A549 (cell line): ENCODE results near the gene TLNRD1.

ENCODE experiments used
- CBX2 ChIP-seq: fragments of 200-600 bp; sonication (generic); IDR thresholded peaks from 2 replicates; pipeline ENCODE4 v1.6.1; 2016; ENCODE audit warnings: low read depth, mild to moderate bottlenecking, borderline replicate concordance
- POLR2A ChIP-seq: IDR thresholded peaks from 2 replicates; pipeline ENCODE4 v1.6.1; 2012; ENCODE audit warnings: mild to moderate bottlenecking, low read length
- TP53 ChIP-seq: fragments of 250-450 bp; sonication (Bioruptor Pico); IDR thresholded peaks from 2 replicates; pipeline ENCODE4 v1.5.0; 2021; ENCODE audit warnings: mild to moderate bottlenecking, moderate library complexity
- TF ChIP-seq, protein P1 (sequence below): fragments of 200-600 bp; sonication (generic); IDR thresholded peaks from 2 replicates; pipeline ENCODE4 v1.6.1; 2016; ENCODE audit warnings: antibody characterized with exemption, mild to moderate bottlenecking, moderate library complexity
- TF ChIP-seq, protein P2 (sequence below): fragments of 450-650 bp; IDR thresholded peaks from 2 replicates; pipeline ENCODE4 v1.6.1; 2014; ENCODE audit warnings: antibody characterized with exemption
- TF ChIP-seq, protein P3 (sequence below): fragments of >200 bp; sonication (Bioruptor Twin); formaldehyde crosslinking; IDR thresholded peaks from 3 replicates; pipeline ENCODE4 v1.5.1; 2016

DNA sequence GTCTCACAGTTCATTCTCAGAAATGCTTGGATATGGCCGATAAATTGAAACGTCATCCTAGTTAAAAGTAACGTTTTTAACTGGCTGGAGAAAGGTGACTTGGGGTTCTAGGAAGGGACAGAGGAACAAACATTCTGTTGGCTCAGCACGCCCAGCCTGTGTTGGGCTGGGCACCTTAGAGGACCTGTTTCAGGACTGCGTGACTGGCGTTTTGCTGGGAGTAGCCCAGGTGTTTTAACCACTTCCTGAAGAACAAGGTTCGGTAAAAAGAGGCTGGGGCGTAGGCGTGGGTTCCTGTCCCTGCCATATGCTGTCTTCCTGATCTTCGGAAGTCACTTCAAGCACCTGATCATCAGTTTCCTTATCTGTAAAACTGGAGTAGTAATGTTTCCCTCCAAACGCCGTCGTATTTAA lies 1.1 kb upstream of the TLNRD1 start:
- TF ChIP-seq POLR2A (no peak), TP53 (CRISPR knock-in tag) (no peak), CBX2 (no peak)
- TF ChIP-seq, protein P1, sequence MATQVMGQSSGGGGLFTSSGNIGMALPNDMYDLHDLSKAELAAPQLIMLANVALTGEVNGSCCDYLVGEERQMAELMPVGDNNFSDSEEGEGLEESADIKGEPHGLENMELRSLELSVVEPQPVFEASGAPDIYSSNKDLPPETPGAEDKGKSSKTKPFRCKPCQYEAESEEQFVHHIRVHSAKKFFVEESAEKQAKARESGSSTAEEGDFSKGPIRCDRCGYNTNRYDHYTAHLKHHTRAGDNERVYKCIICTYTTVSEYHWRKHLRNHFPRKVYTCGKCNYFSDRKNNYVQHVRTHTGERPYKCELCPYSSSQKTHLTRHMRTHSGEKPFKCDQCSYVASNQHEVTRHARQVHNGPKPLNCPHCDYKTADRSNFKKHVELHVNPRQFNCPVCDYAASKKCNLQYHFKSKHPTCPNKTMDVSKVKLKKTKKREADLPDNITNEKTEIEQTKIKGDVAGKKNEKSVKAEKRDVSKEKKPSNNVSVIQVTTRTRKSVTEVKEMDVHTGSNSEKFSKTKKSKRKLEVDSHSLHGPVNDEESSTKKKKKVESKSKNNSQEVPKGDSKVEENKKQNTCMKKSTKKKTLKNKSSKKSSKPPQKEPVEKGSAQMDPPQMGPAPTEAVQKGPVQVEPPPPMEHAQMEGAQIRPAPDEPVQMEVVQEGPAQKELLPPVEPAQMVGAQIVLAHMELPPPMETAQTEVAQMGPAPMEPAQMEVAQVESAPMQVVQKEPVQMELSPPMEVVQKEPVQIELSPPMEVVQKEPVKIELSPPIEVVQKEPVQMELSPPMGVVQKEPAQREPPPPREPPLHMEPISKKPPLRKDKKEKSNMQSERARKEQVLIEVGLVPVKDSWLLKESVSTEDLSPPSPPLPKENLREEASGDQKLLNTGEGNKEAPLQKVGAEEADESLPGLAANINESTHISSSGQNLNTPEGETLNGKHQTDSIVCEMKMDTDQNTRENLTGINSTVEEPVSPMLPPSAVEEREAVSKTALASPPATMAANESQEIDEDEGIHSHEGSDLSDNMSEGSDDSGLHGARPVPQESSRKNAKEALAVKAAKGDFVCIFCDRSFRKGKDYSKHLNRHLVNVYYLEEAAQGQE: no peak
- TF ChIP-seq, protein P2, sequence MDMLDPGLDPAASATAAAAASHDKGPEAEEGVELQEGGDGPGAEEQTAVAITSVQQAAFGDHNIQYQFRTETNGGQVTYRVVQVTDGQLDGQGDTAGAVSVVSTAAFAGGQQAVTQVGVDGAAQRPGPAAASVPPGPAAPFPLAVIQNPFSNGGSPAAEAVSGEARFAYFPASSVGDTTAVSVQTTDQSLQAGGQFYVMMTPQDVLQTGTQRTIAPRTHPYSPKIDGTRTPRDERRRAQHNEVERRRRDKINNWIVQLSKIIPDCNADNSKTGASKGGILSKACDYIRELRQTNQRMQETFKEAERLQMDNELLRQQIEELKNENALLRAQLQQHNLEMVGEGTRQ: no peak
- TF ChIP-seq, protein P3, sequence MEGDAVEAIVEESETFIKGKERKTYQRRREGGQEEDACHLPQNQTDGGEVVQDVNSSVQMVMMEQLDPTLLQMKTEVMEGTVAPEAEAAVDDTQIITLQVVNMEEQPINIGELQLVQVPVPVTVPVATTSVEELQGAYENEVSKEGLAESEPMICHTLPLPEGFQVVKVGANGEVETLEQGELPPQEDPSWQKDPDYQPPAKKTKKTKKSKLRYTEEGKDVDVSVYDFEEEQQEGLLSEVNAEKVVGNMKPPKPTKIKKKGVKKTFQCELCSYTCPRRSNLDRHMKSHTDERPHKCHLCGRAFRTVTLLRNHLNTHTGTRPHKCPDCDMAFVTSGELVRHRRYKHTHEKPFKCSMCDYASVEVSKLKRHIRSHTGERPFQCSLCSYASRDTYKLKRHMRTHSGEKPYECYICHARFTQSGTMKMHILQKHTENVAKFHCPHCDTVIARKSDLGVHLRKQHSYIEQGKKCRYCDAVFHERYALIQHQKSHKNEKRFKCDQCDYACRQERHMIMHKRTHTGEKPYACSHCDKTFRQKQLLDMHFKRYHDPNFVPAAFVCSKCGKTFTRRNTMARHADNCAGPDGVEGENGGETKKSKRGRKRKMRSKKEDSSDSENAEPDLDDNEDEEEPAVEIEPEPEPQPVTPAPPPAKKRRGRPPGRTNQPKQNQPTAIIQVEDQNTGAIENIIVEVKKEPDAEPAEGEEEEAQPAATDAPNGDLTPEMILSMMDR: no peak
